GM21390 (cell line): ENCODE measurements around the gene RASSF4.

Experiments used
- ATAC-seq: cut with Tn5 transposase; IDR thresholded peaks from one replicate; pipeline ENCODE4 v1.9.1; 2021; ENCODE audit not compliant: unreplicated experiment

RASSF4 gene

GRCh38 chr10:44926751-44927351, 32.8 kb upstream of the RASSF4 start:
- ATAC-seq, result no peak

DNA sequence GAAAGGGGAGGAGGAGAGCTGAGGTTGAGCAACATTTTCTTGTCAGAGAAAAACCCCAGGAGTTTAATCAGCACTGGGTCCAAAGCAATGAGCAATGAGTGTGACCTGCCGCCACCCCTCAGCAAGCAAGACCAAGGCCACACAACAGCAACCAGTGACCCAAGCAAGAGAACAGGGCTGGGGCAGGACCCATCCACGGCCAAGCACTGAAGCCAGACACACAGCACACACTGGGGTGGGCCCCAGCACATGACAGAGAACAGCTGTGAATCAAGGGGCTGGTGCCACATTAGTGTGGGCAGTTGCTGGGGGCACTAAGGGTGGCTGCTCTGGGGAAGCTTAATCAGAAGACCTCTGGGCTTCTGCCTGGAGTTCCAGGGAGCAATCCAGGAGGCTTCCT, 32.2 kb upstream of the RASSF4 start:
- ATAC-seq, result no peak

GRCh38 chr10:44928462-44928861, 31.1 kb upstream of the RASSF4 start:
- no peak for ATAC-seq

DNA sequence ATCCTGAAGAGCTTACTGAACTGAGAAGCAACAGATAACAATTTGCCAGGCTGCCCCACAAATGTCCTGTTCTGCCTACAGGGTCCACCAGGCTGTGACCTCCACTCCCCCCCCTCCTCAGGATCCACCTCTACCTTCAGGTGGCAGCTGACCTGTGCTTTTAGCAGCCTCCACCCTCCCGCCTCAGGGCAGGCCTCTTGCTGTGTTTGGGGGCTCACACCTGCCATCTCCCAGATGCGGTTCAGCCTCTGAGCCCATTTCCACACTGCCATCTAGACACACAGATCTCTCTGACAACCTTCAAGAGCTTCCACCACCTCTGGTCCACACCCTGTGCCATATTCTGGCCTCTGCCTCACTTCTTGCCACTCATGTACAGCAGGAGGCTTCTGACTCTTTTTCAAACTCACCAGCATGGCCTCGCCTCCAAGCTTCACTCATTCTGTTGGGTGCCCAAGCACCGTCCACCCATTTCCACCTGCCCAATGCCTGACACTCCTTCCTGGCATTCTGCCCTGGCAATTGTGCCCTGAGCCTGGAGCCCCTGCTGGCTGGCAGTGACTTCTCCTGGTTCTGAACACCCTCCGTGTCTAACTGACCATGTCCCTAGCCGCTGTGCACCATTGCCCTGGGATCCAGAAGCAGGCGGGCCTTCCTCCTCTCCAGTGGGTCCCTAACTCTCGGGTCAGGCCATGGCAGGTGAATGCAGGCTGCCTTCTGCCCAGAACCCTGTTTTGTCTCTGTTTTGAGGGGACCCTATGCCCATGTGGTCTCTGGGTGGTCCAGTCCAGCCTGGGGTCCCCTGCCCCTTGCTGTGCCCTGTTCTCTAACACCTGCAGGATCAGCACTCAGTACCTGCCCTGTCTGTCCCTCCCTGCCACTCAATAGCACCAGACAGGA, 30.0 kb upstream of the RASSF4 start:
- ATAC-seq, result no peak

GRCh38 chr10:44930904-44931620, 28.5 kb upstream of the RASSF4 start:
- no peak for ATAC-seq

- ATAC-seq, result no peak
Observed at GRCh38 chr10:44931621-44932516, 27.7 kb upstream of the RASSF4 start.

- peak; percentile 97 for ATAC-seq
Observed at GRCh38 chr10:44932517-44933450, 26.8 kb upstream of the RASSF4 start.

GRCh38 chr10:44933451-44934321, 25.9 kb upstream of the RASSF4 start:
- ATAC-seq, result no peak

- ATAC-seq, result no peak
Observed at GRCh38 chr10:44934416-44935200, 25.0 kb upstream of the RASSF4 start.

DNA sequence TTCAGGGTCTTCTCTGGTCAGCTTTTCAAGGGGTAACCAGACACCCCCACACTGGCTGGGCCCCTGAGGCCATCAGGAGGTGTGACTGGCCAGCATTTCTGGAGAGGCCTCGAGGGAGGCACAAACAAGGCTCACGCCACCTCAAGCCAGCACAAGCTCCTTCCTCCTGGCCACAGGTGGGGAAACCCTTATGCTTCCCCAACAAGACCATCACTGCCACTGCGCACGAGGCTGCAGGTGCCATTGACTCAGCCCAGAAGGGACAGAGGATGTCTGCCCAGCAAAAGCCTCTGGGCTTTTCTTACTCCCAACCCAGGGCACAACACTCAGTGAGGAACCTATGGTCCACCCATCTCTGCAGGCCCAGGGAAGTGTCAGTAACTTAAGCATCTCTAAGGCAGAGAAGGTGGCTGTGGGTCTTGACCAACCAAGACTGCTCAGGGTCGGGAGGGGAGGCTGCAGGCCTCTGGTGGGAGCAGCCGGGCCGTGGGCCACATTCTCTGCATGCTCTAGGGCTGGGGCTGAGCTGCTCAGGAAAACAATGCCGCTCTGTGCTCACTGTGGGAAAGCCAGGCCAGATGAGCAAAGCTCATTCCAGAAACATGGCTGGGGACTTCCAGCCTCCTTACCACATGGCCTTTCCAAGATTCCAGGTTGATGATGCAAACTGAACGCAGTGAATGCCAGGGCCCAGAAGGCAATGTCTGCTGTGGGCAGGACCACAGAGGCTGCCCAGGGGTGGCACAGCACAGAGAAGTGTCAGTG, 24.2 kb upstream of the RASSF4 start:
- ATAC-seq, result no peak

- ATAC-seq, result no peak
Observed at GRCh38 chr10:44935966-44936295, 23.7 kb upstream of the RASSF4 start.

- ATAC-seq, result no peak
Observed at GRCh38 chr10:44936314-44936975, 23.2 kb upstream of the RASSF4 start.

DNA sequence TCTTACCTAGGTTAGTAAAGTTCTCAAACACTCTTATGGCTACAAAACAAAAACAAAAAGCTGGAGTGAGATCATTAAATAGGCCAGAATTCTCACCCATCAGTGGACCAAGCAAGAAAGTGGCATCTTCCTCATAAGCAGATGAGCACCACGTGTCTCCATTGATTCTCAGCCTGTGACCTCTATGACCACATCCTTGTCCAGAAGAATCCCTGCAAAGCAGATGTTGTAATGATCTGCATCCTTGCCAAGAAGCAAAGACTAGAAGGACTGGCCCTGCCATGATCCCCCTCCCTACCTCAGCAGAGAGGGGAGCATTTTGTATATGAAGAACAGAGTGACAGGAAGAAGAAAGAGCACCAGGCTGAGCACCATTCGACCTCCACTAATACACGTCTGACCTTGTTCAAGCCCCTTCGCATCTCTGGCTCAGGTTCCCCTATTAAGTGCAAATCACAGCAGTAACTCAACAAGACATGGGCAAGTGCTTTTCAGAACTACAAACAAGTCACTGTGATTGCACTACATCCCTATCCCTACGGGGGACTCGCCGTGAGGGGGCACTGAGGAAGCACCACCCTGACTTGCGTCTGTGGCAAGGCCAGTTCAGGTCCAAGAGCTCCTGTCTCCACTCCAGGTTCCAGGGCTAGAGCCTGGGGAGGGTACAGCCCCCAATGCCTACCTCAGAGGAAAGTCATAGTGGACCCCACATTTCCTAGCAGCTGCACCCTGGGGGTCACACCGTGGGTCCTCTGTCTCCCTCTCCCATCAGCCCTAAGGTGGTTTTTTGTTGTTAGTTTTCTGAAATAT, 22.2 kb upstream of the RASSF4 start:
- no peak for ATAC-seq

- ATAC-seq, result no peak
Observed at GRCh38 chr10:44938956-44939355, 20.6 kb upstream of the RASSF4 start.

DNA sequence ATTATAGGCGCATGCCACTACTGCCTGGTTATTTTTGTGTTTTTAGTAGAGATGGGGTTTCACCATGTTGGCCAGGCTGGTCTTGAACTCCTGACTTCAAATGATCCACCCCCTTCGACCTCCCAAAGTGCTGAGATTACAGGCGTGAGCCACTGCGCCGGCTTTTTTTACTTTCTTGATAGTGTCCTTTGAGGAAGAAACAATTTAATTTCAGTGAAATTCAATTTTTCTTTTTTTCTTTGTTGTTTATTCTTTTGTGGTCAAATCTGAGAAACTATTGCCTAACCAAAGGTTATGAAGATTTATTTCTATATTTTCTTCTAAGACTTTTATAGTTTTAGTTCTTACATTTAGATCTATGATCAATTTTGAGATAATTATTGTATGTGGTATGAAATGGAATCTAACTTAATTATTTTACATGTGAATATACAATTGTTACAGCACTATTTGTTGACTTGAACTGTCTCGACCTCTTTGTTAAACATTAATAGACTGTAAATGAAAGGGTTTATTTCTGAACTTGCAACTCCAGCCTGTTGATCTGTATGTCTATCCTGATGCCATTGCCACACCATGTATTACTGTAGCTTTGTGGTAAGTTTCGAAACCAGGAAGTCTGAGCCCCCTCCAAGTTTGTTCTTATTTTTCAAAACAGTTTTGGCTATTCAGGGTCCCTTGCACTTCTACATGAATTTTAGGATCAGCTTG, 19.8 kb upstream of the RASSF4 start:
- ATAC-seq, result no peak
